Karpas-422 (cell line): ENCODE data around the gene INKA1. TPM values are rescaled to one million over a fixed set of nuclear protein-coding genes. Genes with fewer than 3 reads are reported as not detected.

ENCODE experiments used
- DNase-seq: peaks from one replicate; pipeline ENCODE4 v3.0.0-alpha.2; 2015
- H2AFZ ChIP-seq: fragments of 200-600 bp; sonication (generic); 2 replicates; pipeline ENCODE4 v1.6.1; 2014; ENCODE audit warnings: antibody characterized with exemption, low read length, mixed read lengths
- H3K27ac ChIP-seq: fragments of 200-600 bp; sonication (generic); 2 replicates; pipeline ENCODE4 v1.5.1; 2014; ENCODE audit warnings: mild to moderate bottlenecking, low read length, moderate library complexity
- H3K27me3 ChIP-seq: fragments of 200-600 bp; sonication (generic); 2 replicates; pipeline ENCODE4 v1.6.1; 2014; ENCODE audit warnings: low read length, mixed read lengths
- H3K36me3 ChIP-seq: fragments of 200-600 bp; sonication (generic); 2 replicates; pipeline ENCODE4 v1.6.1; 2014; ENCODE audit warnings: low read length, mixed read lengths; ENCODE audit not compliant: insufficient read depth
- H3K4me1 ChIP-seq: fragments of 200-600 bp; sonication (generic); 2 replicates; pipeline ENCODE4 v1.6.1; 2014; ENCODE audit warnings: mild to moderate bottlenecking, low read length, mixed read lengths
- H3K4me2 ChIP-seq: fragments of 200-600 bp; sonication (generic); 2 replicates; pipeline ENCODE4 v1.6.1; 2014; ENCODE audit warnings: low read length, low read depth, mild to moderate bottlenecking; ENCODE audit not compliant: poor library complexity, severe bottlenecking
- H3K4me3 ChIP-seq: fragments of 200-600 bp; sonication (generic); 2 replicates; pipeline ENCODE4 v1.5.1; 2014; ENCODE audit warnings: mild to moderate bottlenecking, antibody characterized with exemption, low read length, mixed read lengths
- H3K79me2 ChIP-seq: fragments of 200-600 bp; sonication (generic); 2 replicates; pipeline ENCODE4 v1.6.1; 2014; ENCODE audit warnings: mild to moderate bottlenecking, low read length, mixed read lengths
- H3K9ac ChIP-seq: fragments of 200-600 bp; sonication (generic); 2 replicates; pipeline ENCODE4 v1.6.0; 2014; ENCODE audit warnings: low read length
- H3K9me2 ChIP-seq: fragments of 200-600 bp; sonication (generic), shearing (Covaris generic); replicated peaks from 2 replicates; pipeline ENCODE4 v1.6.0; 2014; ENCODE audit warnings: mild to moderate bottlenecking, low read length, moderate library complexity; ENCODE audit not compliant: insufficient read depth
- H3K9me3 ChIP-seq: fragments of 300-700, 200-600 bp; sonication (generic); 2 replicates; pipeline ENCODE4 v1.6.1; 2014; ENCODE audit warnings: low read length, mixed read lengths
- H4K20me1 ChIP-seq: fragments of 200-600 bp; sonication (generic); 2 replicates; pipeline ENCODE4 v1.6.1; 2014; ENCODE audit warnings: mild to moderate bottlenecking, antibody characterized with exemption, low read length, low read depth; ENCODE audit not compliant: insufficient read depth
- small RNA-seq: library from RNA; depleted of rRNA; stranded (forward); fragments of <200 nt; gene quantifications from one replicate; pipeline ENCODE3, GENCODE V24; 2014
- total RNA-seq: library from RNA; depleted of rRNA; stranded (reverse); fragments of >200 nt; shearing (Covaris generic); gene quantifications from 2 replicates; pipeline ENCODE4 v1.2.3, GENCODE V29; 2014; ENCODE audit warnings: low replicate concordance; rRNA removed

Gene INKA1
- total RNA-seq, 1 experiment from 2014 or later = 5.7 TPM

GRCh38 chr3:49841126-49841696 is 38.1 kb downstream of the INKA1 start:
- Histone ChIP-seq H3K27me3 (no peaks in the 10 kb centered on the region), H3K4me2 (no peak overlapping the region), H3K4me3 (no peak overlapping the region), H4K20me1 (no peaks in the 10 kb centered on the region), H3K79me2 (no peaks in the 10 kb centered on the region), H3K27ac (no peak overlapping the region), H2AFZ (no peak overlapping the region), H3K4me1 (peaks cover 8% of the 10 kb centered on the region), H3K9ac (no peak overlapping the region), H3K9me2 (no peaks in the 10 kb centered on the region), H3K9me3 (no peaks in the 10 kb centered on the region), H3K36me3 (peaks cover 10% of the 10 kb centered on the region; the same call in 1 of the 2 replicates)
- peak; percentile 82 for DNase-seq

GRCh38 chr3:49841806-49842205 is 38.7 kb downstream of the INKA1 start:
- peaks cover 8% of the 10 kb centered on the region for H3K4me1 ChIP-seq
- H3K4me2 ChIP-seq = no peak overlapping the region
- no peaks in the 10 kb centered on the region for H3K79me2 ChIP-seq
- H3K9me3 ChIP-seq = no peaks in the 10 kb centered on the region
- no peaks in the 10 kb centered on the region for H3K27me3 ChIP-seq
- H3K27ac ChIP-seq = no peak overlapping the region
- DNase-seq = no peak
- no peaks in the 10 kb centered on the region for H3K9me2 ChIP-seq
- no peak overlapping the region for H2AFZ ChIP-seq
- no peaks in the 10 kb centered on the region for H4K20me1 ChIP-seq
- no peak overlapping the region for H3K4me3 ChIP-seq
- H3K9ac ChIP-seq = no peak overlapping the region
- H3K36me3 ChIP-seq = peaks cover 10% of the 10 kb centered on the region; the same call in 1 of the 2 replicates

GRCh38 chr3:49842843-49843517 is 39.9 kb downstream of the INKA1 start:
- no peak overlapping the region for H2AFZ ChIP-seq
- DNase-seq = no peak
- H3K27me3 ChIP-seq = no peaks in the 10 kb centered on the region
- H3K4me1 ChIP-seq = peaks cover 8% of the 10 kb centered on the region
- H3K27ac ChIP-seq = no peak overlapping the region
- no peaks in the 10 kb centered on the region for H3K9me3 ChIP-seq
- no peak overlapping the region for H3K4me2 ChIP-seq
- no peaks in the 10 kb centered on the region for H4K20me1 ChIP-seq
- H3K4me3 ChIP-seq = no peak overlapping the region
- H3K9ac ChIP-seq = no peak overlapping the region
- no peaks in the 10 kb centered on the region for H3K79me2 ChIP-seq
- no peaks in the 10 kb centered on the region for H3K9me2 ChIP-seq
- H3K36me3 ChIP-seq = peaks cover 8% of the 10 kb centered on the region; the same call in 1 of the 2 replicates

GRCh38 chr3:49844464-49845183 is 41.6 kb downstream of the INKA1 start:
- Histone ChIP-seq H3K27ac (no peak overlapping the region), H3K4me2 (no peak overlapping the region), H3K9me2 (no peaks in the 10 kb centered on the region), H3K27me3 (no peaks in the 10 kb centered on the region), H3K9me3 (no peaks in the 10 kb centered on the region), H3K36me3 (peaks cover 4% of the 10 kb centered on the region; the same call in 1 of the 2 replicates), H3K79me2 (no peaks in the 10 kb centered on the region), H2AFZ (no peak overlapping the region), H3K4me1 (peaks cover 8% of the 10 kb centered on the region), H3K9ac (no peak overlapping the region), H4K20me1 (no peaks in the 10 kb centered on the region), H3K4me3 (no peak overlapping the region)
- no peak for DNase-seq

DNA sequence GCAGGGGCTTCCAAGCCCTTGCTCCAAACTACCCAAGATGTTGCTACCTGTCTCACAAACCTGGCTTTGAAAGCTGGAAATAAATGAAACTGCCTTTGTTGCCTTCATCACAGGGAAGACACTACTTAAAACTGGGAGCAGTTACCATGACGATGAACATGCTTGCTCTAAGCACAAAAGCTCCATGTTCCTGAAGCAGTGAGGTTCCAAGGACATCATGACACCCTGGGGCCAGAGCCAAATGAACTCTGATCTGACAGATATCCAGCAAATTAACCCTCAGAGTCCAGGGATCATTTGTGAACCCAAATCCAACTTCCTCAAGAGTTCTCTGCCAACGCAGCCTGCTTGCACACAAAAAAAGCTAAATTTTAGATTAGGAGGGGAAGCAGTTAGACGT is 42.6 kb downstream of the INKA1 start:
- Histone ChIP-seq H3K9me3 (no peaks in the 10 kb centered on the region), H3K36me3 (peaks cover 4% of the 10 kb centered on the region; the same call in 1 of the 2 replicates), H3K9ac (no peak overlapping the region), H4K20me1 (no peaks in the 10 kb centered on the region), H3K4me1 (peaks cover 4% of the 10 kb centered on the region), H3K4me2 (no peak overlapping the region), H3K4me3 (no peak overlapping the region), H3K79me2 (peaks cover 3% of the 10 kb centered on the region; the same call in 1 of the 2 replicates), H3K27me3 (no peaks in the 10 kb centered on the region), H2AFZ (no peak overlapping the region), H3K27ac (no peak overlapping the region), H3K9me2 (no peaks in the 10 kb centered on the region)
- no peak for DNase-seq

Small RNAs within 50 kb of the gene (small RNA-seq; reads per million reads assigned to genes)
- gene COX6CP14 = 0.32 reads per million

Other genes with a start within 250 kb of the INKA1 start
- 0.37 and 0.61 TPM in 2 replicates for gene BSN, start 248.8 kb upstream of the INKA1 start, total RNA-seq
- gene APEH, start 128.9 kb upstream of the INKA1 start, total RNA-seq = 96.3 and 175 TPM in 2 replicates
- 19.8 and 25.6 TPM in 2 replicates for gene MST1, start 113.8 kb upstream of the INKA1 start, total RNA-seq
- 20.1 and 31.5 TPM in 2 replicates for gene RNF123, start 113.7 kb upstream of the INKA1 start, total RNA-seq
- 3.8 TPM in 1 of 2 replicates, not detected in the other for gene AMIGO3, start 83.6 kb upstream of the INKA1 start, total RNA-seq
- 10.1 and 13.6 TPM in 2 replicates for gene GMPPB, start 79.3 kb upstream of the INKA1 start, total RNA-seq
- 22.3 and 27.3 TPM in 2 replicates for gene IP6K1, start 16.7 kb upstream of the INKA1 start, total RNA-seq
- not detected in 2 replicates for gene CDHR4, start 3.4 kb upstream of the INKA1 start, total RNA-seq
- gene UBA7, start 10.7 kb downstream of the INKA1 start, total RNA-seq = 10.5 and 24.4 TPM in 2 replicates
- 5.9 and 9.2 TPM in 2 replicates for gene TRAIP, start 53.3 kb downstream of the INKA1 start, total RNA-seq
- 3.2 and 7.8 TPM in 2 replicates for gene CAMKV, start 66.6 kb downstream of the INKA1 start, total RNA-seq
- gene MST1R, start 100.6 kb downstream of the INKA1 start, total RNA-seq = not detected in 2 replicates
- gene MON1A, start 126.5 kb downstream of the INKA1 start, total RNA-seq = 9.6 and 9.8 TPM in 2 replicates
- 88.3 and 109 TPM in 2 replicates for gene RBM6, start 136.9 kb downstream of the INKA1 start, total RNA-seq